ENCODE data around the gene GOSR2.

DNA sequence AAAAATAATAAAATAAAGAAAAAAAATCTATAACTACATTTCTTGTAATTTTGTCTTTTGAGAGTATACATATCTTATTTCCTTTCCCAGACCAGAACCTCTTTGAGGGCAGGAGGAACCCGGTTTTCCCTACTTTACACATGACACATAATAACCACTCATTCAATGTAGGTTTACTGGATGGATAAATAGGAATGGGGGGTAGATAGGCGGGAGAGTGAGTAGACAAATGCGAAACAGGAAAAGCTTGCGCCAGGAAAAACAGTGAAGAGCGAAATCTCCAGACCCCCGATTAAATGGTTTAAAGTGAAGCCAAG is 515 bp upstream of the GOSR2 start:
- no peak for TF ChIP-seq CBX5 (IDR thresholded peaks at IDR 0.05; ENCODE audit: low read depth, low read length)
- TF ChIP-seq, protein P1, sequence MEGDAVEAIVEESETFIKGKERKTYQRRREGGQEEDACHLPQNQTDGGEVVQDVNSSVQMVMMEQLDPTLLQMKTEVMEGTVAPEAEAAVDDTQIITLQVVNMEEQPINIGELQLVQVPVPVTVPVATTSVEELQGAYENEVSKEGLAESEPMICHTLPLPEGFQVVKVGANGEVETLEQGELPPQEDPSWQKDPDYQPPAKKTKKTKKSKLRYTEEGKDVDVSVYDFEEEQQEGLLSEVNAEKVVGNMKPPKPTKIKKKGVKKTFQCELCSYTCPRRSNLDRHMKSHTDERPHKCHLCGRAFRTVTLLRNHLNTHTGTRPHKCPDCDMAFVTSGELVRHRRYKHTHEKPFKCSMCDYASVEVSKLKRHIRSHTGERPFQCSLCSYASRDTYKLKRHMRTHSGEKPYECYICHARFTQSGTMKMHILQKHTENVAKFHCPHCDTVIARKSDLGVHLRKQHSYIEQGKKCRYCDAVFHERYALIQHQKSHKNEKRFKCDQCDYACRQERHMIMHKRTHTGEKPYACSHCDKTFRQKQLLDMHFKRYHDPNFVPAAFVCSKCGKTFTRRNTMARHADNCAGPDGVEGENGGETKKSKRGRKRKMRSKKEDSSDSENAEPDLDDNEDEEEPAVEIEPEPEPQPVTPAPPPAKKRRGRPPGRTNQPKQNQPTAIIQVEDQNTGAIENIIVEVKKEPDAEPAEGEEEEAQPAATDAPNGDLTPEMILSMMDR (IDR thresholded peaks at IDR 0.05; ENCODE audit: control extremely low read depth in 1 of 3, insufficient read depth in 1 of 3, low read depth in 1 of 3, low read length in 3 of 3), result no peak
- TF ChIP-seq, protein P2, sequence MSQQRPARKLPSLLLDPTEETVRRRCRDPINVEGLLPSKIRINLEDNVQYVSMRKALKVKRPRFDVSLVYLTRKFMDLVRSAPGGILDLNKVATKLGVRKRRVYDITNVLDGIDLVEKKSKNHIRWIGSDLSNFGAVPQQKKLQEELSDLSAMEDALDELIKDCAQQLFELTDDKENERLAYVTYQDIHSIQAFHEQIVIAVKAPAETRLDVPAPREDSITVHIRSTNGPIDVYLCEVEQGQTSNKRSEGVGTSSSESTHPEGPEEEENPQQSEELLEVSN (IDR thresholded peaks at IDR 0.05), result no peak
- no peak for TF ChIP-seq MAFK (IDR thresholded peaks at IDR 0.05; ENCODE audit: low read depth, low read length)
- TF ChIP-seq, protein P3, sequence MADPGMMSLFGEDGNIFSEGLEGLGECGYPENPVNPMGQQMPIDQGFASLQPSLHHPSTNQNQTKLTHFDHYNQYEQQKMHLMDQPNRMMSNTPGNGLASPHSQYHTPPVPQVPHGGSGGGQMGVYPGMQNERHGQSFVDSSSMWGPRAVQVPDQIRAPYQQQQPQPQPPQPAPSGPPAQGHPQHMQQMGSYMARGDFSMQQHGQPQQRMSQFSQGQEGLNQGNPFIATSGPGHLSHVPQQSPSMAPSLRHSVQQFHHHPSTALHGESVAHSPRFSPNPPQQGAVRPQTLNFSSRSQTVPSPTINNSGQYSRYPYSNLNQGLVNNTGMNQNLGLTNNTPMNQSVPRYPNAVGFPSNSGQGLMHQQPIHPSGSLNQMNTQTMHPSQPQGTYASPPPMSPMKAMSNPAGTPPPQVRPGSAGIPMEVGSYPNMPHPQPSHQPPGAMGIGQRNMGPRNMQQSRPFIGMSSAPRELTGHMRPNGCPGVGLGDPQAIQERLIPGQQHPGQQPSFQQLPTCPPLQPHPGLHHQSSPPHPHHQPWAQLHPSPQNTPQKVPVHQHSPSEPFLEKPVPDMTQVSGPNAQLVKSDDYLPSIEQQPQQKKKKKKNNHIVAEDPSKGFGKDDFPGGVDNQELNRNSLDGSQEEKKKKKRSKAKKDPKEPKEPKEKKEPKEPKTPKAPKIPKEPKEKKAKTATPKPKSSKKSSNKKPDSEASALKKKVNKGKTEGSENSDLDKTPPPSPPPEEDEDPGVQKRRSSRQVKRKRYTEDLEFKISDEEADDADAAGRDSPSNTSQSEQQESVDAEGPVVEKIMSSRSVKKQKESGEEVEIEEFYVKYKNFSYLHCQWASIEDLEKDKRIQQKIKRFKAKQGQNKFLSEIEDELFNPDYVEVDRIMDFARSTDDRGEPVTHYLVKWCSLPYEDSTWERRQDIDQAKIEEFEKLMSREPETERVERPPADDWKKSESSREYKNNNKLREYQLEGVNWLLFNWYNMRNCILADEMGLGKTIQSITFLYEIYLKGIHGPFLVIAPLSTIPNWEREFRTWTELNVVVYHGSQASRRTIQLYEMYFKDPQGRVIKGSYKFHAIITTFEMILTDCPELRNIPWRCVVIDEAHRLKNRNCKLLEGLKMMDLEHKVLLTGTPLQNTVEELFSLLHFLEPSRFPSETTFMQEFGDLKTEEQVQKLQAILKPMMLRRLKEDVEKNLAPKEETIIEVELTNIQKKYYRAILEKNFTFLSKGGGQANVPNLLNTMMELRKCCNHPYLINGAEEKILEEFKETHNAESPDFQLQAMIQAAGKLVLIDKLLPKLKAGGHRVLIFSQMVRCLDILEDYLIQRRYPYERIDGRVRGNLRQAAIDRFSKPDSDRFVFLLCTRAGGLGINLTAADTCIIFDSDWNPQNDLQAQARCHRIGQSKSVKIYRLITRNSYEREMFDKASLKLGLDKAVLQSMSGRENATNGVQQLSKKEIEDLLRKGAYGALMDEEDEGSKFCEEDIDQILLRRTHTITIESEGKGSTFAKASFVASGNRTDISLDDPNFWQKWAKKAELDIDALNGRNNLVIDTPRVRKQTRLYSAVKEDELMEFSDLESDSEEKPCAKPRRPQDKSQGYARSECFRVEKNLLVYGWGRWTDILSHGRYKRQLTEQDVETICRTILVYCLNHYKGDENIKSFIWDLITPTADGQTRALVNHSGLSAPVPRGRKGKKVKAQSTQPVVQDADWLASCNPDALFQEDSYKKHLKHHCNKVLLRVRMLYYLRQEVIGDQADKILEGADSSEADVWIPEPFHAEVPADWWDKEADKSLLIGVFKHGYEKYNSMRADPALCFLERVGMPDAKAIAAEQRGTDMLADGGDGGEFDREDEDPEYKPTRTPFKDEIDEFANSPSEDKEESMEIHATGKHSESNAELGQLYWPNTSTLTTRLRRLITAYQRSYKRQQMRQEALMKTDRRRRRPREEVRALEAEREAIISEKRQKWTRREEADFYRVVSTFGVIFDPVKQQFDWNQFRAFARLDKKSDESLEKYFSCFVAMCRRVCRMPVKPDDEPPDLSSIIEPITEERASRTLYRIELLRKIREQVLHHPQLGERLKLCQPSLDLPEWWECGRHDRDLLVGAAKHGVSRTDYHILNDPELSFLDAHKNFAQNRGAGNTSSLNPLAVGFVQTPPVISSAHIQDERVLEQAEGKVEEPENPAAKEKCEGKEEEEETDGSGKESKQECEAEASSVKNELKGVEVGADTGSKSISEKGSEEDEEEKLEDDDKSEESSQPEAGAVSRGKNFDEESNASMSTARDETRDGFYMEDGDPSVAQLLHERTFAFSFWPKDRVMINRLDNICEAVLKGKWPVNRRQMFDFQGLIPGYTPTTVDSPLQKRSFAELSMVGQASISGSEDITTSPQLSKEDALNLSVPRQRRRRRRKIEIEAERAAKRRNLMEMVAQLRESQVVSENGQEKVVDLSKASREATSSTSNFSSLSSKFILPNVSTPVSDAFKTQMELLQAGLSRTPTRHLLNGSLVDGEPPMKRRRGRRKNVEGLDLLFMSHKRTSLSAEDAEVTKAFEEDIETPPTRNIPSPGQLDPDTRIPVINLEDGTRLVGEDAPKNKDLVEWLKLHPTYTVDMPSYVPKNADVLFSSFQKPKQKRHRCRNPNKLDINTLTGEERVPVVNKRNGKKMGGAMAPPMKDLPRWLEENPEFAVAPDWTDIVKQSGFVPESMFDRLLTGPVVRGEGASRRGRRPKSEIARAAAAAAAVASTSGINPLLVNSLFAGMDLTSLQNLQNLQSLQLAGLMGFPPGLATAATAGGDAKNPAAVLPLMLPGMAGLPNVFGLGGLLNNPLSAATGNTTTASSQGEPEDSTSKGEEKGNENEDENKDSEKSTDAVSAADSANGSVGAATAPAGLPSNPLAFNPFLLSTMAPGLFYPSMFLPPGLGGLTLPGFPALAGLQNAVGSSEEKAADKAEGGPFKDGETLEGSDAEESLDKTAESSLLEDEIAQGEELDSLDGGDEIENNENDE (IDR thresholded peaks at IDR 0.05; ENCODE audit: insufficient replicate concordance, low read length), result no peak
